ENCODE measurements around the gene SF3B5.

The SF3B5 gene

GRCh38 chr6:144139817-144140216 lies 44.4 kb upstream of the SF3B5 start:
- H3K36me3 ChIP-seq (ENCODE audit: insufficient read depth, low read length) = no peaks in the 10 kb centered on the region
- no peaks in the 10 kb centered on the region for H3K9me2 ChIP-seq (ENCODE audit: low read depth, low read length)
- H3K4me2 ChIP-seq (ENCODE audit: low read length) = no peak overlapping the region
- H3K4me1 ChIP-seq (ENCODE audit: insufficient read depth, low read length, severe bottlenecking) = no peaks in the 10 kb centered on the region
- no peak overlapping the region for H3K9ac ChIP-seq (ENCODE audit: low read length)
- no peak overlapping the region for H3K4me3 ChIP-seq (ENCODE audit: low read depth, low read length, poor library complexity, severe bottlenecking)
- H3K9me3 ChIP-seq (ENCODE audit: low read length) = no peaks in the 10 kb centered on the region
- no peaks in the 10 kb centered on the region for H4K20me1 ChIP-seq (ENCODE audit: insufficient read depth, low read length)
- H3K27ac ChIP-seq (ENCODE audit: low read depth, low read length, poor library complexity, severe bottlenecking) = no peak overlapping the region
- no peaks in the 10 kb centered on the region for H3F3A ChIP-seq (ENCODE audit: insufficient read depth, low read length)
- TF ChIP-seq CTCF (IDR thresholded peaks at IDR 0.05; ENCODE audit: low read length) = no peak
- no peak for TF ChIP-seq EZH2 (IDR thresholded peaks at IDR 0.05; ENCODE audit: borderline replicate concordance, low read length)
- H3K27me3 ChIP-seq (ENCODE audit: insufficient read depth, low read length) = no peaks in the 10 kb centered on the region
- no peaks in the 10 kb centered on the region for H3K79me2 ChIP-seq (ENCODE audit: insufficient read depth, low read length)
- no peak overlapping the region for H2AFZ ChIP-seq (ENCODE audit: low read length)

GRCh38 chr6:144138542-144138941 lies 43.2 kb upstream of the SF3B5 start:
- H3K4me1 ChIP-seq (ENCODE audit: insufficient read depth, low read length, severe bottlenecking) = no peaks in the 10 kb centered on the region
- H3F3A ChIP-seq (ENCODE audit: insufficient read depth, low read length) = no peaks in the 10 kb centered on the region
- no peak overlapping the region for H2AFZ ChIP-seq (ENCODE audit: low read length)
- no peak overlapping the region for H3K4me2 ChIP-seq (ENCODE audit: low read length)
- no peaks in the 10 kb centered on the region for H4K20me1 ChIP-seq (ENCODE audit: insufficient read depth, low read length)
- no peak overlapping the region for H3K9ac ChIP-seq (ENCODE audit: low read length)
- no peaks in the 10 kb centered on the region for H3K9me2 ChIP-seq (ENCODE audit: low read depth, low read length)
- H3K27me3 ChIP-seq (ENCODE audit: insufficient read depth, low read length) = no peaks in the 10 kb centered on the region
- H3K4me3 ChIP-seq (ENCODE audit: low read depth, low read length, poor library complexity, severe bottlenecking) = no peak overlapping the region
- no peaks in the 10 kb centered on the region for H3K36me3 ChIP-seq (ENCODE audit: insufficient read depth, low read length)
- TF ChIP-seq EZH2 (IDR thresholded peaks at IDR 0.05; ENCODE audit: borderline replicate concordance, low read length) = no peak
- TF ChIP-seq CTCF (IDR thresholded peaks at IDR 0.05; ENCODE audit: low read length) = no peak
- no peaks in the 10 kb centered on the region for H3K79me2 ChIP-seq (ENCODE audit: insufficient read depth, low read length)
- no peaks in the 10 kb centered on the region for H3K9me3 ChIP-seq (ENCODE audit: low read length)
- no peak overlapping the region for H3K27ac ChIP-seq (ENCODE audit: low read depth, low read length, poor library complexity, severe bottlenecking)

- no peaks in the 10 kb centered on the region for H3K9me3 ChIP-seq (ENCODE audit: low read length)
- no peak overlapping the region for H3K4me3 ChIP-seq (ENCODE audit: low read depth, low read length, poor library complexity, severe bottlenecking)
- no peak overlapping the region for H2AFZ ChIP-seq (ENCODE audit: low read length)
- no peaks in the 10 kb centered on the region for H3F3A ChIP-seq (ENCODE audit: insufficient read depth, low read length)
- H3K27ac ChIP-seq (ENCODE audit: low read depth, low read length, poor library complexity, severe bottlenecking) = no peak overlapping the region
- H3K27me3 ChIP-seq (ENCODE audit: insufficient read depth, low read length) = no peaks in the 10 kb centered on the region
- H4K20me1 ChIP-seq (ENCODE audit: insufficient read depth, low read length) = no peaks in the 10 kb centered on the region
- no peak overlapping the region for H3K9ac ChIP-seq (ENCODE audit: low read length)
- no peaks in the 10 kb centered on the region for H3K79me2 ChIP-seq (ENCODE audit: insufficient read depth, low read length)
- no peaks in the 10 kb centered on the region for H3K36me3 ChIP-seq (ENCODE audit: insufficient read depth, low read length)
- no peak overlapping the region for H3K4me2 ChIP-seq (ENCODE audit: low read length)
- TF ChIP-seq EZH2 (IDR thresholded peaks at IDR 0.05; ENCODE audit: borderline replicate concordance, low read length) = no peak
- TF ChIP-seq CTCF (IDR thresholded peaks at IDR 0.05; ENCODE audit: low read length) = no peak
- H3K4me1 ChIP-seq (ENCODE audit: insufficient read depth, low read length, severe bottlenecking) = no peaks in the 10 kb centered on the region
- no peaks in the 10 kb centered on the region for H3K9me2 ChIP-seq (ENCODE audit: low read depth, low read length)
These were observed 39.4 kb upstream of the SF3B5 start for GRCh38 chr6:144134737-144135136.
